HG03175 (cell line): ENCODE results near the gene FAM117B.
"Not testable (repeated sequence)": the region's sequence is repeated elsewhere in the genome, so short reads cannot be mapped to it uniquely, and the experiment has no call there.

ENCODE experiments used
- ATAC-seq: cut with Tn5 transposase; IDR thresholded peaks from one replicate; pipeline ENCODE4 v1.9.1; 2021; ENCODE audit warnings: mild to moderate bottlenecking, moderate library complexity; ENCODE audit not compliant: unreplicated experiment

Gene FAM117B

DNA sequence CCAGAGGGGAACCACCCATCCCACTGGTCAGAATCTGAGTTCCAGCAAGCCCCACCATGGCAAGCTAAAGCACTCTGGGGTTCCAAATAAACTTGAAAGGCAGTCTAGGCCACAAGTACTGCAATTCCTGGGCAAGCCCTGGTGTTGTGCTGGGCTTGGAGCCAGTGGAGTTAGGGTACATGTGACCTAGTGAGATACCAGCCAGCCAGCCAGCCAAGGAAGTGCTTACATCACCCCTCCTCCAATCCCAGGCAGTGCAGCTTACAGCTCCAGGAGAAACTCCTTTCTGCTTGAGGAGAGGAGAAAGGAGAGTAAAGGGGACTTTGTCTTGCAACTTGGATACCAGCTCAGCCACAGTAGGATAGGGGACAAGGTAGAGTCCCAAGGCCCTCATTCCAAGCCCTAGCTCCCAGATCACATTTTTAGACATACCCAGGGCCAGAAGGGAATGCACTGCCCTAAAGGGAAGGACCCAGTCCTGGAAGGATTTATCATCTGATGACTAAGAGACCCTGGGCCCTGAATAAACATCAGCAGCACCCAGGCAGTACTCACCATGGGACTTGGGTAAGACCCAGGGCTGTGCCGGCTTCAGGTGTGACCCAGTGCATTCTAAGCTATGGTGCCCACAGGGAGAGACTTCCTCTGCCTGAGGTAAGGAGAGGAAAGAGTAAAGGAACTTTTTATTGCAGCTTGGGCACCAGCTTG is 172.8 kb downstream of the FAM117B start:
- not testable (repeated sequence) for ATAC-seq

- ATAC-seq: no peak
Measured at GRCh38 chr2:202808754-202809153, 174.0 kb downstream of the FAM117B start.

- ATAC-seq: no peak
Measured at GRCh38 chr2:202813387-202813786, 178.6 kb downstream of the FAM117B start.

DNA sequence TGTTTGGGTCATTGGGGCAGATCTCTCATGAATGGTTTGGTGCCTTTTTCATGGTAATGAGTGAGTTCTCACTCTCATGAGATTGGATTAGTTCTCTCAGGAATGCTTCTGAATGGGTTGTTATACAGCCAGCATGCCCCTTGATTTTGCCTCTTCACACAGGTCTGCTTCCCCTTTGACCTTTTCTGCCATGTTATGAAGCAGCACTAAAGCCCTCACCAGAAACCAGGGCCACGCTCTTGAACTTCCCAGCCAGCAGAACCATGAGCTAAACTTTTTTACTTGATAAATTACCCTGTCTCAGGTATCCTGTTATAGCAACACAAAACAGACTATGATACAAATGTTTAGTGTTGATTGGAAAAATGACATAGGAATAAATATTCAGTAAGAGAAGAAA is 179.5 kb downstream of the FAM117B start:
- ATAC-seq: no peak

- no peak for ATAC-seq
Measured at GRCh38 chr2:202815548-202816360, 181.0 kb downstream of the FAM117B start.

GRCh38 chr2:202817771-202818170 is 183.0 kb downstream of the FAM117B start:
- no peak for ATAC-seq

GRCh38 chr2:202818321-202818720 is 183.6 kb downstream of the FAM117B start:
- ATAC-seq: no peak
